ENCODE data around the gene VN1R5.
"Not testable (repeated sequence)": the region's sequence is repeated elsewhere in the genome, so short reads cannot be mapped to it uniquely, and the experiment has no call there.

The VN1R5 gene

DNA sequence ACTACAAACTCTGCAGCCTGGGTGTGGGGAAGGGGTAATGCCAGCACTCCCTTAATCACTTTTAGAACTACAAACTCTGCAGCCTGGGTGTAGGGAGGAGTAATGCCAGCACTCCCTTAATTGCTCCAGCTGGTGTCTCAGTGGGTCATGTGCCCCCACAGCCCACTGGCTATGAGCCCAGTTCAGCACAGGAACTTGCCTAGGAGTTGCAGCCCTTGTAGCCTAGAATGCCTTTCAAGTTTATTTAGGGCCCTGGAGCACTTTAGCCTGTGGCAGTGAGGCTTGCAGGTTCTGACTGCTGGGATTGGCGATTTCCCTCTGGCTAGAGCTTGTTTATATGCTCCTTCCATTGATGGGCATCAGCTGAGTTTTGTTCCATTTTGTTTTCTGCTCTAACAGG is 17.1 kb downstream of the VN1R5 start:
- DNase-seq (ENCODE audit: low read depth, low spot score), result no peak

DNA sequence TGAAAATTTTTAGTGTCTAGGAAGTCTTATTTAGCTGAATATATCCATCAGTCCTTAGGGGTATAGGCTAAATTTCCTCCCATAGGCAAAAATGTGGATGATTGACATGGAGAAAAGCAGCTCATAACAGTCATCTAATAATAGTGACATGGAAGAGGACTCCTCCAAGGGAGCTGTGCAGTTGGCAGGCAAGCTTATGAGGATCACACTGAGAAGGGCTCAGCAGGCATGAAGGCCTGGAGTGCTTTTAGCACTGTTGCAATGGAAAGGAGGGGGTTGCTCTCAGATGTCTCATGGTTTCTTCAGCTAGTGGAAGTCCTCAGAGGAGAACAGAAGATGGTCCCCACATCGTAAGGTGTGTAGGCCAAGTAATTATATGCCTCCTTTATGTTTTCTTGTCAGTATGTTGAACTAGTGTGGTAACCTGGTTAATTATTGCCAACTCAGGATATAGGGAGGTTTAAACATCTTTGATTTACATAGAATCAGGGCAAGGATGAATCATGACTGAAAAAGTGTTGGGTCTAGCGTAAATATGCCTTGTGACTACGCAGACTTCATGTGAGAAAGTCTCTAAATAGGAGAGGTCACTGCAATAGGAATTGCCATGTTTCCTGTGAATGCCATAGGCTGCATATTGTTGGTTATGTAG is 18.9 kb downstream of the VN1R5 start:
- no peak for DNase-seq (ENCODE audit: low read depth, low spot score)

DNA sequence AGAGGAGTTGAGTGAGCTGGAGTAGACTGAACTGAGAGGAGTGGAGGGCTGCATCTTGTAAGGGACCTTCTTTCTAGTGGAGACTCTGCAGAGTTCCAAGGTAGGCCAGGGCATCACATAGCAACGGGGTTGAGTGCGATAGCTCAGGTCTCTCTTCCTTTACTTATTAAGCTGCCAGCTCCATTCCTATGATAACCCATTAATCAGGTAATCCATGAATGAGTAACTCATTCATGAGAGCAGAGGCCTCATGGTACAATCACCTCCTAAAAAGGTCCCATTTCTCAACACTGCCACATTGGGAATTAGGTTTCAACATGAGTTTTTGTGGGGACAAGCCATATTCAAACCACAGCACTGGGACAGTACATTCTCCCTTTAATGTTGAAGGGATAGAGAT is 21.3 kb downstream of the VN1R5 start:
- no peak for DNase-seq (ENCODE audit: low read depth, low spot score)

DNA sequence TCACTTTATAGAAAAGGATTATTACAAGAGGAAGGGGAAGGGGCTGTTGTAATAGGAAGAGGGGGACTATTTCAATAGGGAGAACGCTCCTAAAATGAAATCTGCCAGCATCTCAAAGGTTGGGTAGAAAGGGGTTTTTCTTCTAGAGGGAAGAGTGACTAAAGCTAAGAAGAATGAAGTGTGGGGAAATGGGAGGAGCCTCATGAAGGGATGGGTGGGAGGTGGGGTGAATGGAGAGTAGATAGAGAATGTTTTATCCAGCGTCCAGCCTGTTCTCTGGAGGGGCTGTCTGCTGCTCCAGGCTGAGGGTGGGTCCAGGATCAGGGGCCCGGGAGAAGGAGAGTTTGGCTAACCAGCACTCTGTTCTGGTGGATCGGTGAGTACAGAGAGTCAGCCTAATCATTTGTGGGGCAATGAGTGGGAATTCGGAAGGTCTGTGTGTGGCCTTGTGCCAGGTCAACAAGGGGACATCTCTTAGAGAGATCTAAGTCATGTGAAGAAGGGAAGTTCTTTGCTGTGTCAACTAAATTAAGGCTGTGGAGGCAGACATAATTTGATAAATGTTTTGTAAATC is 25.2 kb downstream of the VN1R5 start:
- DNase-seq (ENCODE audit: low read depth, low spot score), result no peak

DNA sequence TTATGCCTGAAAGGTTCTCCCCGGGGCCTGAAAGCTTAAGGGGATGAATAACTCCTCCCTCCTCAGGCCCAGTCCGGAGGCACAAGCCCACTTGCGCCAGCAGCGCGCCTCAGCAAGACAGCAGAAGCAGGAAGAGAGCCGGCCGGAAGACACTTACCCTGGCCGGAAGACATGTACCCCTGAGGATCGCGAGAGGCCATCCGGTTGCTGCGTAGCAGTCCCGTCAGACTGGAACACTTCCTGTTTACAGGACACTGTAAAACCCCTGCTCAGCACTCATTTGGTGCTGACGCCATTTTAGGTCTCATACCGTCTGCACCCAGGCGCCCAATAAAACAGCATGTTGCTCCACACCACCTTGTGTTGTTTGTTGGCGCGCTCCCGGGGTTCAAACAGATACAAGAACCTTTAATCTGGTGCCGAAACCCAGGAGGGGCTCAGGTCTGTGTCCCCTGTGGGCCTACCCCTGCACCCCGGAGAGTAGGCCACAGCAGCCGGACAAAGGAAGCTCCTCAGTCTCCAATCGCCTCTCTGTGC is 30.3 kb downstream of the VN1R5 start:
- DNase-seq (ENCODE audit: low read depth, low spot score), result no peak

DNA sequence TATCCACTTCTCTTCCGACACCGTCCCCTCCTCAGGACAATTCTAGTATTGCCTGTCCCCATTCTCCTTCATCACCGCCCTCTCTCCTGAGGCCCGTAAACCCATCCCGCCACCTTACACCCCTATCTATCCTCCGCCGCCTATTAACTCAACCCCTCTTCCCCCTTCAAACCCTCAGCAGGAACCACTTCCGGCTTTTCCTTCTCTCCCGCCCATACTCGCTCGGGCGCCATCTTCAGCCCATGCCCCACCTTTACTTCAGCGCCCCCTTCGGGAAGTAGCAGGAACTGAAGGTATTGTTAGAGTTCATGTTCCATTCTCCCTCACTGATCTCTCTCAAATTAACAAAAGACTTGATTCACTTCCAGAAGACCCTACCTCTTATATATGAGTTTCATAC is 31.6 kb downstream of the VN1R5 start:
- DNase-seq (ENCODE audit: low read depth, low spot score), result no peak

DNA sequence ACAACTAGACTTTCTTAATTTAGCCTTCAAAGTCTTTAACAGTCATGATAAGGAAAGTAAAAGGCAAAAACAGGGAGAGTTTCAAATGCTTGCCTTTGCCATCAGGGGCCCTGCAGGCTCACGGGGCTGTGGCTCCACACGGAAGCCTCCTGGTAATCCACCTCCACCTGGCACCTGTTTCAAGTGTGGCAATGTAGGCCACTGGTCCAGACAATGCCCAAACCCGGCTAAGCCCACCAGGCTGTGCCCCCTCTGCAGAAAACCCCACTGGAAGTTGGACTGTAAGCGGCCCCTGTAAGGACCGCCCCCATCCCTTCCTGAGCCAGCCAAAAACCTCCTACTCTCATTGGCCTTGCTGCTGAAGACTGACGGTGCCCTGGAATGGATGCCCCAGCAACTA is 32.5 kb downstream of the VN1R5 start:
- no peak for DNase-seq (ENCODE audit: low read depth, low spot score)

DNA sequence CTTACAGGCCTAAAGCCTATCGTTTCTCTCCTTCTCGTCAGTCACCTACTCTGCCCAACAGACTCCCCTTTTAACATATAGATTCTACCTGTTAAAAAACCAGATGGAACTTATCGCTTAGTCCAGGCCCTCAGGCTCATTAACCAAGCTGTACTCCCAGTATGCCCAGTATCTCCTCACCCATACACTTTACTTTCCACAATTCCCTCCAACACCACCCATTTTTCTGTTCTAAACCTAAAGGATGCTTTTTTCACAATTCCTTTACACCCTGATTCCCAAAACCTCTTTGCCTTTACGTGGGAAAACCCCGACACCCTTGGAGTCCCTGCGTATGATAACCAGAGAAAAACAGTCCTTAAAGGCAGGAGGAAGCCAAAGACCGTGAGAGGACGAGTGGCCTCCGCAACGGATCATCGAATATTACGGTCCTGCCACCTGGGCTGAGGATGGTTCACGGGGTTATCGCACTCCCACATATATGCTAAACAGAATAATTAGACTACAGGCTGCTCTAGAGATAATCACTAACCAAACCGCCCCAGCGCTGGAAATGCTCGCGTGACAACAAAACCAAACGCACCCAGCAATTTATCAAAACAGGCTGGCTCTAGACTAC is 33.5 kb downstream of the VN1R5 start:
- not testable (repeated sequence) for DNase-seq (ENCODE audit: low read depth, low spot score)

DNA sequence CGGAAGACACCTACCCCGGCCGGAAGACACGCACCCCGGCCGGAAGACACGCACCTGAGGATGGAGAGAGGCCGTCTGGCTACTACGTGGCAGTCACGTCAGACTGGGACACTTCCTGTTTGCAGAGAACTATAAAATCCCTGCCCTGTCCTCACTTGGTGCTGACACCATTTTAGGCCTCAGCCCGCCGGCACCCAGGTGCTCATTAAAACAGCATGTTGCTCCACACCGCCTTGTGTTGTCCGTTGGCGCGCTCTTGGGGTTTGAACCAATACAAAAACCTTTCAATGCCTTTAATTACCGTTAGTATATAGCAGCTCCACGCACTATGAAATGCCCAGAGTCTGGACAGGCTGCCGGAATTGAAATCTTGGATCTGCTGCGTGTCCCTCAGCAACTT is 34.7 kb downstream of the VN1R5 start:
- no peak for DNase-seq (ENCODE audit: low read depth, low spot score)

DNA sequence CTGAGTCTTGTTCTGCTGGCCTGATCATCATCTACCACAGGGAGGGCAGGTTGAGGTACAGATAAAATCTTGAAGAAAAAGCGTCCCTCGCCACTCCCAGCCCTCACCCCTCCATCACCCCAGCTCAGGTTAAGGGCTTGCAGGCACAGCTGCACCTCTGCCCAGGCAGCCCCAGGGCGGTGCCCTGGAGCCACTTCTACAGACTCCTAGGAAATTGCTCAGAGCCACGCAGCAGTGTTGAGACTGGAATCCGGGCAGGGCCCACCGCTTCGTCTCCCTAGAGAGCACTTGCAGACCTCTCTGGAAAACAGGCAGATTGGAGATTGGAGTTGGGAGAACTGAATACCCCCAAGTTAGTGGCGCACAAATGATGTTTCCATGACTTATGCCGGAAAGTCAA is 35.3 kb downstream of the VN1R5 start:
- DNase-seq (ENCODE audit: low read depth, low spot score), result no peak

DNA sequence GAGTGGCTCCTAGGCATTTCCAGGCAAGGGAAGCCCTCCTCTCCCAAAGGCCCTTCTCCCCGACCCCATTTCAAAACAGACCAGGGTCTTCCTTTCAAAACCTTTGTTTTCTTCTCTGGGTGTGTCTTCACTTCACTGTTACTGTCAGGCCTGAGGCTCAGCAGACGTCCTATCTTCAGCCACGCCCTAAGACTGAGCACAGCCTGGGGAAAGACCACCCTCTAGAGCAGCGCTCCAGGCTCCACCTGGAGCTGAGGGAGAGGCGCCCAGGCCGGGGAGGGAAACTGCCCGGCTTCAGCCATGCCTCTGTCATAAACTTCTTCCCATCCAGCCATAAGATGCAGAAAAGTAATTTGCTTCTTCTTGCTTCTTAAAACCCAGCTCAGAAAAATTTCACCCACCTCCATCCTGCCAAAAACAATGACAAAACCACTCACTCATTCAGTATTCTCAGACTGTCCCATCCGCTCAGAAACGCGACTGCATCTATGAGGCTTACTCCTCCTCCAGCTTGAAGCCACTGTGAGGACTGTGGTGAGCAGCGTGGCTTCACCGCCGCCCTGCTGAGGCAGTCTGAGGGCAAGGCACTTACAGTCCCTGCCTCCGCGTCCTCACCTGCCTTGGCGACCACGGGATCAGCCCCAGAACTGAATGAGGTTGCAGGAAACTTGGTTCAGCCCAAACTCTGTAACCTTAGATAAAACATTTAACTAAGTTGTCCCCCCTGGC is 36.1 kb downstream of the VN1R5 start:
- DNase-seq (ENCODE audit: low read depth, low spot score), result no peak

DNA sequence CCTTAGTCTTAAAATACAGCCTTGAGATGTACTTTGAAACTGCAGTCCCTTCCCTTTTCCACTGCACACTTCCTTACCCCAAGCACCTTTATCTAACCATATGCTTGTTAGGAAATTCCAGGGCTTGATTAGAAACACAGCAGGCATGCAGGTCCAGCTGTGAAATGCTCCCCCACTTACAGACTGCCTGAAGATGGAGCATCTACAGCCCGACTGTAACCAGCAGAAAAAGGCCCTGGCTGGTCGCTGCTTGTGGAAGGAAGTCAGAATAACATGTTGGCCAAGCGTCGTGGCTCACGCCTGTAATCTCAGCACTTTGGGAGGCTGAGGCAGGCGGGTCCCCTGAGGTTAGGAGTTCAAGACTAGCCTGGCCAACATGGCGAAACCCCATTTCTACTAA is 37.2 kb downstream of the VN1R5 start:
- no peak for DNase-seq (ENCODE audit: low read depth, low spot score)

DNA sequence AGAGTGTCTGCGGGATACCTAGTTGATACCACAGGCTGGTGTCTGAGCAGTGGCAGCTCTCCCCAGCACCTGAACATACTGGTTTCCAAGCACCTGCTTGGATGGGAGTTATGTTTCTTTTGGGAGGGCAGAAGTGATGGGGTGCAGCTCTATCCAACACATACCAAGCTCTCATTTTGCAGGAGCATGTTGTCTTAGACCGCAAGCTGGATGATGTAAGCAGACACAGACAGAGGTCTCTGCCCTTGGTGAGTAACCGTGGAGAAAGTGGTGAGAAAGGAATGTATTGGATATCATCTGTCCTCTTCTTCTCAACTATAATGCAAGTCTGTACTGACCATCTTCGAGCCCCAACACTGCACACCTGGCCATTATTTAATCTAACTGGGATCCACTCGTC is 38.4 kb downstream of the VN1R5 start:
- no peak for DNase-seq (ENCODE audit: low read depth, low spot score)

DNA sequence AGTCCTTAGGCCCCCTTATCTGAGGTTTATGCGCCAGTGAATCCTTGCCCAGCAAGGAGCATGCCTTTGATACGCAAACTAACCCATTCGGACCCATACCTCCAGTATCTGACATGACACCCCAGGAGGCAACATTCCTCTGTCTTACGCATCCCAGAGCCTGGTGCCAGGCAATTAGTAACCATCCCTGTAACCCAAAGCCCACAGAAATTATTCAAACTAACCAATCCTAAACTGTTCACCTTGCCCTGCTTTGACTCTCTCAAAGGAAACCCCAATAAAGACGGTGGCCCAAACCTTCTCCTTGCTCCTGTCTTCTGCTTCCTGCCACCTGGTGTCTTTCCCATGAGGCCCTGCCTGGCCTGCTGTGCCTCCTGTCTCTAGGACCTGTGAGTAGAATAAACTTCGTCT is 39.4 kb downstream of the VN1R5 start:
- DNase-seq (ENCODE audit: low read depth, low spot score), result no peak

DNA sequence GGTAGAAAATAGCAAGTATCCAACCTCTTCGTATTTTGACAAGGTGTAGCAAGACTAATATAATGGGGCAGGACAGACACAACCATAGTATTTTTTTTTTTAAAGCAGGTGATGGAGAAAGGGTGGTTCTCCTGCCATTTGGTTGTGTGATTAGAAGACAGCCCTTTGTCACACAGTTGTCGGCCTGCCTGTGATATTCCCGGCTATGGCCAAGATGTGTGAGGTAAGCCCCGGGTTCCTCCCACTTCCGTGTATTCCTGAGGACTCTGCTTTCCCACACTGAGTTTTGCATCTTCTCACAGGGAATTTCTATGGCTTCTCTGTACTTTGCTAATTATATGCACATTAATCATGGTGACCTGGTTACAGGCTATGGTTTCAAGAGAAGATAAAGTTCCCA is 39.9 kb downstream of the VN1R5 start:
- DNase-seq (ENCODE audit: low read depth, low spot score), result no peak

DNA sequence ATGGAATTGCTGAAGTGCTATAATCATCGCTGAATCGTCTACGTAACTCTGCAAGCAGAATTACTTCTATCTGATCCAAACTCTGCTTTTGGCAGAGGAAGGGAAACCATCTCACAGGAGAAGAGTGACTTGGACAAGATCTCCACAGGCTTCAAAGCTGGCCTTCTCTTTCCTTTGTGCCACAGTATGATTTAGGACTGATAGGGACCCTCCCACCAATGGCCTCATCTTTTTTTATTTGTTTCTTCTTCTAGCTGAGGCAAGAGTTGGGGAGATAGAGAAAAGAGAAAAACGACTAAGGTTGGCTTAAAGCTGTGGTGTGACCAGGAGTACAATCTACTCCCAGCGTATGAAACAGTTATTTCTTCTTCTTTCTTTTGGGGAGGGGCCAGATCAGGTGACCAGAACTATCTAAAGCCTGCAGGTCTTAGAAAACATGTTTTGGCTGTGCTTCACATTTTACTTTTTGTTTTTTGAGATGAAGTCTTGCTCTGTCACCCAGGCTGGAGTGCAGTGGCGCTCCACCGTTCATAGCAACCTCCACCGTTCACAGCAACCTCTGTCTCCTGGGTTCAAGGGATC is 40.8 kb downstream of the VN1R5 start:
- DNase-seq (ENCODE audit: low read depth, low spot score), result no peak

DNA sequence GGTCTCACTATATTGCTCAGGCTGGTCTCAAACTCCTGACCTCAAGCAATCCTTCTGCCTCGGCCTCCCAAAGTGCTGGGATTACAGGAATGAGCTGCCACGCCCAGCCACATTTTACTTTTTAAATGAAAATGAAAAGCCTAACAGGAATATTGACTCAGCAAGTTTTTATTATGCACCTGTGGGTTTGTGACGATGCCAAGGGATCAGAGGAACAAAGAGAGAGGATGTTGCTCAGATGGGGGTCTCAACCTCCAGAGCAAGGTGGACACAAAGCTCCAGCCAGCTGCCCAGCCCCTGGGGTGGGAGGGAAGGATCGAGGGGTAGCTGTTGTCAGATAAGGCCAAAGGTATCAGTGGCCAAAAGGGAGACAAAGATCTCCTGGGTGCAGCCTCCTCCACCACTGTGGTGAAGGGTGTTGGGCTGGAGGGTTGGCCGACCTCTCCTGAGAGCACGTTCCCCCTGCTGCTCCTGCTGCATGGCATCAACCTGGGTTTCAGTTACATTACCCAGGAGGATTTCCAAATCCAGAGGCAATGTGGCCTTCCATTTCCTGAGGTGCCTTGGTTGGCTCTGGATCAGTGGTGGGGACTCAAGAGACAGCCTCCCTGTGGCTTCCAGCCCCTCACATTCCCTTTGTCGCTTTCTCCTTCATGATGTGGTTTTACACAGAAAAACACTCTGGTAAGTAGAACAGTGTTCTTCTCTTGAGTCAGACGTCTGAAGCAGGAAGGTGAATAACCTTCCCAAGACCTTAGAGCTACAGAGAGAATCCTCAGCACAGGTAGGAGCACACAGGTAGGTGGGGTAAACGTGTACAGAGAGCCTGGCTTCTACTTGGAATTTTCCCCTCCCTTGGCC is 41.6 kb downstream of the VN1R5 start:
- no peak for DNase-seq (ENCODE audit: low read depth, low spot score)

DNA sequence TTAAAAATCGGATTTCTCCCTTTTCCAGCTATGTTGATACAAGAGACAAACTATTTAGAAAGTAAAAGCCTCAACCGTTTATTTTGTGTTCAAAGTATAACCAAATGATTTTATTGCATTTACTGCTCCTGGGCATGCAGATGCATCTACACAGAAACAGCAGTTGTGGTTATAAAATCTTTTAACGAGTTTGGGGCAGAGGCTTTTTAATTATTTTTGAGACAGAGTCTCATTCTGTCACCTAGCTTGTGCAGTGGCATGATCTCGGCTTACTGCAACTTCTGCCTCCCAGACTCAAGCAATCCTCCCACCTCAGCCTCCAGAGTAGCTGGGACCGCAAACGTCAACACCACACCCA is 42.2 kb downstream of the VN1R5 start:
- DNase-seq (ENCODE audit: low read depth, low spot score), result no peak

DNA sequence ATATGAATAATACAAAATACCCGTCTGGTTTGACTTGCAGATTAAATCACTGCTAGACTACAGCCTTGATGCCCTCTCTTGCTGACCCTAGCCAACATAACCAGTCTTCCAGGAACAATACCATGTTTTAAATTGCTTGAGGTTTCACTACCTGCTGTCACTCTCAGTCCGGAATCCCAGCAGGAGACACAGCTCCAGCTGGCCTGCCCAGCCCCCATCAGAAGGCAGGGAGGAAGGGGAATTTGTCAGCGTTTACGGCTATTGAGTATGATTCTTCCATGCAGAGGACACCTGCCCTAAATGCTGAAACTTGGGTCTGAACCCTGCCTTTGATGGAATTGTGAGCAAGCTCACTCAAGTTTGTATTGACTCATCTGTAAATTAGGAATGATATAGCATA is 42.8 kb downstream of the VN1R5 start:
- DNase-seq (ENCODE audit: low read depth, low spot score), result no peak

DNA sequence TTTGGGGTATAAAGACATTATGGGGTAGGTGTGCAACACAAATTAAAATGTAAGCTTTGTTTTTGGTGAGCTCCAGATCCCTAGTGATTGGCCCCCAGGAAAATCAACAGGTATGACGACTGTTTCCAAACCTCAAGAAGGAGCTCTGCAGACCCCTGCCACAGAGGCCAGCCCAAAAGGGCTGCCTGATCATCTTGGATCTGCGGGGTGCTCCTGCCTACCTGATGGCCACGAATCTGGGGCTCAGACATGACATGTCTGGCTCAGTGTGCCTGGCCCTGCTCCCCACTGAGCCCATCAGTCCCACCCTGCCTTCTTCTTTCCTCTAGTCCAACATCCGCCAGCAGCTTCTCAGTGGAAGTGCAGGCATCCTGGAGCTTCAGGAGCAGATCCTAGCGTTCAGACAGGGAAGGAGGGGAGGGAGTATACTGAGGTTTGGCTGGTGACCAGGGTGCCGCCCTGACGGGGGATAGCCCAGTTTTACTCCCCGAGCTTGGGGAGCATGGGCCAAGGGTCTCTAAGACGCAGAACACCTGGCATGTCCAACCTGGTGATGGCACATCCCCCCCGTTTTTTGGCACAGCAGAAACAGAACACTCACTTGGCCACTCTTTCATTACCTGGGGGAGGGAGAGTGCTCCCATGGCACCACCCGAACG is 44.0 kb downstream of the VN1R5 start:
- DNase-seq (ENCODE audit: low read depth, low spot score), result no peak
